Natural killer cell (primary cell): ENCODE measurements around the gene GPR37. TPM values are rescaled to one million over a fixed set of nuclear protein-coding genes. Genes with fewer than 3 reads are reported as not detected.

ENCODE experiments used
- ATAC-seq, 3 donors: fragments of 150-1000 bp in 2 of 3; fragments of 200-7000 bp in 1 of 3; cut with Tn5 transposase; 1 replicate in 1 of 3; 2 replicates in 2 of 3; pipeline ENCODE4 v1.10.0; 2021; ENCODE audit warnings: mild to moderate bottlenecking in 2 of 3, moderate library complexity in 2 of 3
- DNase-seq, 2 donors: peaks; one replicate each; pipeline versions ENCODE4 v3.0.0 to v3.0.0-alpha.2; 2013 to 2021; ENCODE audit warnings: mixed read lengths in 1 of 2
- H3K27ac ChIP-seq: one replicate; pipeline ENCODE4 v1.5.1; 2013; ENCODE audit warnings: mild to moderate bottlenecking, low read length
- H3K27me3 ChIP-seq: one replicate; pipeline ENCODE4 v1.6.1; 2013; ENCODE audit warnings: low read length; ENCODE audit not compliant: control insufficient read depth, insufficient read depth
- H3K36me3 ChIP-seq: one replicate; pipeline ENCODE4 v1.6.1; 2013; ENCODE audit warnings: low read length; ENCODE audit not compliant: control insufficient read depth, insufficient read depth
- H3K4me1 ChIP-seq: one replicate; pipeline ENCODE4 v1.6.1; 2013; ENCODE audit warnings: low read length; ENCODE audit not compliant: control insufficient read depth, insufficient read depth
- H3K4me3 ChIP-seq: one replicate; pipeline ENCODE4 v1.5.1; 2013; ENCODE audit warnings: low read length
- H3K9me3 ChIP-seq: one replicate; pipeline ENCODE4 v1.6.1; 2013; ENCODE audit warnings: low read length; ENCODE audit not compliant: control insufficient read depth, insufficient read depth
- H3K27ac Mint-ChIP-seq, 2 donors: one replicate each; pipeline ENCODE4 v1.8.0; 2022; ENCODE audit warnings: mild to moderate bottlenecking in 2 of 2, mixed read lengths in 2 of 2, moderate library complexity in 1 of 2
- H3K27me3 Mint-ChIP-seq, 2 donors: one replicate each; pipeline ENCODE4 v1.8.0; 2022; ENCODE audit warnings: low read depth in 2 of 2, mixed read lengths in 2 of 2
- H3K36me3 Mint-ChIP-seq: one replicate; pipeline ENCODE4 v1.8.0; 2022; ENCODE audit warnings: mixed read lengths
- H3K4me1 Mint-ChIP-seq, 2 donors: one replicate each; pipeline ENCODE4 v1.8.0; 2022; ENCODE audit warnings: mixed read lengths in 2 of 2
- H3K4me3 Mint-ChIP-seq: one replicate; pipeline ENCODE4 v1.8.0; 2022; ENCODE audit warnings: mild to moderate bottlenecking, moderate library complexity, mixed read lengths
- H3K9me3 Mint-ChIP-seq, 2 donors: one replicate each; pipeline ENCODE4 v1.8.0; 2022; ENCODE audit warnings: mixed read lengths in 2 of 2
- WGBS: methylation state at CpG from one replicate; pipeline ENCODE4 v1.1.7; 2013; ENCODE audit warnings: missing lambda C conversion rate; ENCODE audit not compliant: insufficient coverage; 5-methylcytosine and 5-hydroxymethylcytosine counted together
- intact Hi-C: fragments of 100-400 bp; cut with micrococcal nuclease; formaldehyde crosslinking; loops from one replicate; pipeline ENCODE4 v1.14.2; 2022
- total RNA-seq, 4 donors: library from RNA; stranded (reverse); fragments of 120-200 nt in 1 of 4; gene quantifications; one replicate each; pipeline versions ENCODE4 v1.2.3 to v1.2.4, GENCODE V29; 2013 to 2022
- TF ChIP-seq, protein P1 (sequence below): fragments of 200-600 bp; IDR thresholded peaks from one replicate; pipeline ENCODE4 v1.8.0; 2022; ENCODE audit warnings: antibody characterized with exemption

GPR37 gene
- total RNA-seq, 3 donors from 2014 or later (not counting 1 experiment from before 2014, with no cell fraction given): not detected

DNA sequence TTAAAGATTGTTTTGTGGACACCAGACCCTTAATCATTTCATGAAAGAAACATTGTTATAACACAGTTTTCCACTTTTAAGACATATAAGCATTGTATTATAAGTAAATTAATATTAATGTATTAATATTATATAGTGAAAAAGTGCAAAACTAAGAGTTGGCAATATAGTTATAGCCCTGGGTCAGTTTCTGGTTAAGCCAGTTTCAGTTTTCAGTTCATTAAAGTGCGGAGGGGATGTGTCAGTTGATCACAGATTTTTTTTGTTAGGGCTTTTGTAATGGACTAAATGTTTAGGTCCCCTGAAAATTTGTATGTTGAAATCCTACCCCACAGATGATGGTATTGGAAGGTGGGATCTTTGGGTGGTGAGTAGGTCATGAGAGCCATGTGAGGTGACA lies 45.7 kb upstream of the GPR37 start:
- Histone ChIP-seq H3K4me3 (no peak overlapping the region), H3K9me3 (no peaks in the 10 kb centered on the region), H3K27ac (no peak overlapping the region), H3K36me3 (no peaks in the 10 kb centered on the region), H3K4me1 (no peaks in the 10 kb centered on the region), H3K27me3 (no peaks in the 10 kb centered on the region)
- no peak overlapping the region for H3K27ac Mint-ChIP-seq
- no peaks in the 10 kb centered on the region for H3K36me3 Mint-ChIP-seq
- ATAC-seq (no peak), DNase-seq (no peak)
- H3K27me3 Mint-ChIP-seq: peaks cover 0 to 11% of the 10 kb centered on the region in 2 donors
- no peak overlapping the region for H3K4me3 Mint-ChIP-seq
- no peaks in the 10 kb centered on the region for H3K4me1 Mint-ChIP-seq
- no peaks in the 10 kb centered on the region for H3K9me3 Mint-ChIP-seq
- intact Hi-C loops: no loop called here
- 89% methylated on average over 1 of the region's 1 CpG for WGBS
- TF ChIP-seq, protein P1, sequence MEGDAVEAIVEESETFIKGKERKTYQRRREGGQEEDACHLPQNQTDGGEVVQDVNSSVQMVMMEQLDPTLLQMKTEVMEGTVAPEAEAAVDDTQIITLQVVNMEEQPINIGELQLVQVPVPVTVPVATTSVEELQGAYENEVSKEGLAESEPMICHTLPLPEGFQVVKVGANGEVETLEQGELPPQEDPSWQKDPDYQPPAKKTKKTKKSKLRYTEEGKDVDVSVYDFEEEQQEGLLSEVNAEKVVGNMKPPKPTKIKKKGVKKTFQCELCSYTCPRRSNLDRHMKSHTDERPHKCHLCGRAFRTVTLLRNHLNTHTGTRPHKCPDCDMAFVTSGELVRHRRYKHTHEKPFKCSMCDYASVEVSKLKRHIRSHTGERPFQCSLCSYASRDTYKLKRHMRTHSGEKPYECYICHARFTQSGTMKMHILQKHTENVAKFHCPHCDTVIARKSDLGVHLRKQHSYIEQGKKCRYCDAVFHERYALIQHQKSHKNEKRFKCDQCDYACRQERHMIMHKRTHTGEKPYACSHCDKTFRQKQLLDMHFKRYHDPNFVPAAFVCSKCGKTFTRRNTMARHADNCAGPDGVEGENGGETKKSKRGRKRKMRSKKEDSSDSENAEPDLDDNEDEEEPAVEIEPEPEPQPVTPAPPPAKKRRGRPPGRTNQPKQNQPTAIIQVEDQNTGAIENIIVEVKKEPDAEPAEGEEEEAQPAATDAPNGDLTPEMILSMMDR: no peak

DNA sequence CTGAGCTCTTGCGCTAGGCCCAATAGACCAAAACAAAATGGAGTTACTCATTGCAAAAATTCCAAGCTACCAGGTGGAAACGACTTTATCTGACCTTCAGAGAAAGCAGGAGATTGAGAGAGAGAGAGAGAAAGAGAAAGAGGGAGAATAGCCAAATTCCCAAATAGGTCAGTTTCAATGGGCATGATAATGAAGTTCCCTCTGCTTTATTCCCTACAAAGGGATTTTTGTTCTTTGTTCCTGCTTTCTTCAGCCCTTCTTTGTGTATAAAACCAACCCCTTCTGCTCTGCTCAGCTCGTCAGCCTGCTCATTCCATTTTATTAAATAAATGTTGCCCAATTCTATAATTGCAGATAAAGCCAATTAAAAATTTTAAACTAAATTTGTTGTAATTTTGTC lies 45.0 kb upstream of the GPR37 start:
- no peak overlapping the region for H3K27ac ChIP-seq
- DNase-seq: no peak
- TF ChIP-seq, protein P1: no peak
- 100% methylated on average over 1 of the region's 3 CpGs for WGBS
- H3K4me3 ChIP-seq: no peak overlapping the region
- no peaks in the 10 kb centered on the region for H3K27me3 ChIP-seq
- H3K27me3 Mint-ChIP-seq: peaks cover 0 to 11% of the 10 kb centered on the region in 2 donors
- no peaks in the 10 kb centered on the region for H3K4me1 Mint-ChIP-seq
- H3K9me3 Mint-ChIP-seq: no peaks in the 10 kb centered on the region
- intact Hi-C loops: no loop called here
- H3K27ac Mint-ChIP-seq: no peak overlapping the region
- H3K4me1 ChIP-seq: no peaks in the 10 kb centered on the region
- H3K9me3 ChIP-seq: no peaks in the 10 kb centered on the region
- no peak overlapping the region for H3K4me3 Mint-ChIP-seq
- no peaks in the 10 kb centered on the region for H3K36me3 ChIP-seq
- no peak for ATAC-seq
- H3K36me3 Mint-ChIP-seq: no peaks in the 10 kb centered on the region

DNA sequence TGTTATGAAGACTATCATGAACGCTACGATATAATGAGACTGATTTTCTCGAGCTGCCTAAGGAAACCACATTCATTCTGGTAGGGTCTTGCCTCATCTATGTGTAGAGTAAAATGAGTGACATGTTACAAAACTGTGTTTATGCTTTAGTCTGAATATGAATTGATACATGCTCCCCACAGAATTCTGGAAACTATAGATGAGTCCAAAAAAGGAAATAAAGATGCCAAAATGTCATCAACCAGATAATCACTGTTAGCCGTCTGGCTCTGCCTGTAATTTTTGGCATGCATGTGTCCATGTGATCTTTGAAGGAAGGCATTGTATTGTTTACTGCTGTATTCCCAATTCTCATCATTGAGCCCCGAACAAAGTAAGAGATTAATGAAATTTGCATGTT lies 42.6 kb upstream of the GPR37 start:
- WGBS: 94% methylated on average over 5 of the region's 5 CpGs
- TF ChIP-seq, protein P1: no peak
- Histone ChIP-seq H3K27me3 (no peaks in the 10 kb centered on the region), H3K27ac (no peak overlapping the region), H3K4me3 (no peak overlapping the region), H3K36me3 (no peaks in the 10 kb centered on the region), H3K9me3 (no peaks in the 10 kb centered on the region), H3K4me1 (no peaks in the 10 kb centered on the region)
- Mint-ChIP-seq H3K4me3 (no peak overlapping the region), H3K27ac (no peak overlapping the region), H3K4me1 (no peaks in the 10 kb centered on the region), H3K27me3 (peaks cover 0 to 6% of the 10 kb centered on the region in 2 donors), H3K36me3 (no peaks in the 10 kb centered on the region), H3K9me3 (no peaks in the 10 kb centered on the region)
- ATAC-seq: no peak
- intact Hi-C loops: no loop called here
- no peak for DNase-seq

DNA sequence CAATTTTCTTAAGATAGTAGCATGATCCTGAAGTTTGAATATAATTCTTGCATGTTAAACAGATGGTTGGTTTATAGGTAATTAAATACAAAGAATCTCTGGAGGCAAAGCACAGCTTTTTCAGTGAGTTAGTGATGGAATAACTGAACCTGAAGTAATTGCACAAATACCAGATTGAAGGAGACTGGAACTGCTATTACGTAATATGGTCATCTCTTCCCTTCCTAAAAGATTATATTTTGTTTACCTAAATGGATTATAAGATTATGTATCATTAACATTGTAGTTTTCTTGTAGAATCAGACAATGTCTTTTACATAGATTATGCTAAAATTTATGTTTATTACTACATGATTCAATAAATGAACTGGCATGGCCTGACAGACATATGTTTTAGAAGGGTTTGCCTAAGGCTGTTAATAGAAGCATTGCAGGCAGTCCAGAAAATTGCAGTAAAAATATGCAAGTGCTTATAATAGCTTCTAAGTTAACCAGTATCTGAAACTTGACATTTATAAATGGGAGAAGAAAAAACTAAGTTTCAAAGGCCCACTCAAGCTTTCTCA lies 35.8 kb upstream of the GPR37 start:
- WGBS: no CpG with 5 or more reads among the region's 1 CpG
- peaks cover 2% of the 10 kb centered on the region for H3K27me3 ChIP-seq
- no peaks in the 10 kb centered on the region for H3K4me1 ChIP-seq
- Mint-ChIP-seq H3K36me3 (peaks cover 1% of the 10 kb centered on the region), H3K4me1 (no peaks in the 10 kb centered on the region), H3K27me3 (peaks cover 0 to 3% of the 10 kb centered on the region in 2 donors), H3K9me3 (peaks cover 2% of the 10 kb centered on the region in 2 donors), H3K4me3 (no peak overlapping the region), H3K27ac (no peak overlapping the region)
- DNase-seq (no peak), ATAC-seq (no peak)
- TF ChIP-seq, protein P1: no peak
- H3K9me3 ChIP-seq: no peaks in the 10 kb centered on the region
- H3K4me3 ChIP-seq: no peak overlapping the region
- no peaks in the 10 kb centered on the region for H3K36me3 ChIP-seq
- intact Hi-C loops: no loop called here
- no peak overlapping the region for H3K27ac ChIP-seq
